CD4-positive, alpha-beta memory T cell (primary cell): ENCODE results near the gene TANGO2. TPM values are rescaled to one million over a fixed set of nuclear protein-coding genes. Genes with fewer than 3 reads are reported as not detected.

Experiments used
- CTCF ChIA-PET: fragments of 350-600 bp; sonication (Branson Sonifier 250); formaldehyde crosslinking; loops from one replicate; lab custom pipeline; 2021; ENCODE audit warnings: inconsistent platforms; ENCODE audit not compliant: partially characterized antibody; lab: Charles Lee
- POLR2A ChIA-PET: fragments of 350-600 bp; sonication (Branson Sonifier 250); formaldehyde crosslinking; loops from one replicate; lab custom pipeline; 2021; ENCODE audit not compliant: partially characterized antibody; lab: Charles Lee
- DNase-seq, 5 donors: peaks; one replicate each; pipeline versions ENCODE4 v3.0.0 to v3.0.0-alpha.2; 2020 to 2022; ENCODE audit warnings: mixed read lengths in 1 of 5
- H3K27ac ChIP-seq: one replicate; pipeline ENCODE4 v1.7.0; 2013; ENCODE audit warnings: low read depth, low read length
- H3K27me3 ChIP-seq: 2 replicates; pipeline ENCODE4 v1.7.0; 2013; ENCODE audit warnings: mild to moderate bottlenecking, low read length, moderate library complexity; ENCODE audit not compliant: insufficient read depth
- H3K36me3 ChIP-seq: 2 replicates; pipeline ENCODE4 v1.7.0; 2013; ENCODE audit warnings: mild to moderate bottlenecking, low read length, moderate library complexity; ENCODE audit not compliant: insufficient read depth
- H3K4me1 ChIP-seq: 2 replicates; pipeline ENCODE4 v1.7.0; 2013; ENCODE audit warnings: mild to moderate bottlenecking, low read length, moderate library complexity; ENCODE audit not compliant: insufficient read depth
- H3K4me3 ChIP-seq, 2 donors: one replicate each; pipeline ENCODE4 v1.7.0; 2013; ENCODE audit warnings: low read length in 2 of 2, mild to moderate bottlenecking in 1 of 2
- H3K9me3 ChIP-seq, 2 donors: one replicate each; pipeline ENCODE4 v1.7.0; 2013; ENCODE audit warnings: low read length in 2 of 2, control low read depth in 1 of 2; ENCODE audit not compliant: control insufficient read depth in 1 of 2
- H3K27ac Mint-ChIP-seq, 7 donors: one replicate each; pipeline ENCODE4 v1.8.0; 2020 to 2021; ENCODE audit warnings: mixed read lengths in 7 of 7, mild to moderate bottlenecking in 6 of 7, inconsistent platforms in 3 of 7, moderate library complexity in 3 of 7
- H3K27me3 Mint-ChIP-seq, 2 donors: one replicate each; pipeline ENCODE4 v1.8.0; 2020 to 2021; ENCODE audit warnings: mixed read lengths in 2 of 2
- H3K36me3 Mint-ChIP-seq, 2 donors: one replicate each; pipeline ENCODE4 v1.8.0; 2020 to 2021; ENCODE audit warnings: mixed read lengths in 2 of 2, inconsistent platforms in 1 of 2, mild to moderate bottlenecking in 1 of 2
- H3K4me1 Mint-ChIP-seq, 4 donors: one replicate each; pipeline ENCODE4 v1.8.0; 2020 to 2021; ENCODE audit warnings: mixed read lengths in 4 of 4, mild to moderate bottlenecking in 1 of 4
- H3K4me3 Mint-ChIP-seq, 8 donors: one replicate each; pipeline ENCODE4 v1.8.0; 2020 to 2021; ENCODE audit warnings: mixed read lengths in 8 of 8, mild to moderate bottlenecking in 7 of 8, moderate library complexity in 6 of 8, inconsistent platforms in 3 of 8
- H3K9me3 Mint-ChIP-seq, 8 donors: one replicate each; pipeline ENCODE4 v1.8.0; 2020 to 2021; ENCODE audit warnings: mixed read lengths in 8 of 8, mild to moderate bottlenecking in 5 of 8, inconsistent platforms in 3 of 8, moderate library complexity in 1 of 8
- intact Hi-C: fragments of 100-400 bp; cut with micrococcal nuclease; formaldehyde crosslinking; loops from one replicate; pipeline ENCODE4 v1.15.1; 2023
- polyA plus RNA-seq, 2 donors: library from polyadenylated mRNA; unstranded; fragments of 300-500 nt; fragmentation: Illumina TruSeq; gene quantifications; one replicate each; pipeline ENCODE4 v1.2.3, GENCODE V29; 2021
- total RNA-seq, 2 experiments: library from RNA; stranded (reverse); gene quantifications; one replicate each; pipeline ENCODE4 v1.2.3, GENCODE V29; 2021

Gene TANGO2
- total and polyA plus RNA-seq, 4 experiments from 2014 or later = 40.9 to 51.5 (median 47.3) TPM

DNA sequence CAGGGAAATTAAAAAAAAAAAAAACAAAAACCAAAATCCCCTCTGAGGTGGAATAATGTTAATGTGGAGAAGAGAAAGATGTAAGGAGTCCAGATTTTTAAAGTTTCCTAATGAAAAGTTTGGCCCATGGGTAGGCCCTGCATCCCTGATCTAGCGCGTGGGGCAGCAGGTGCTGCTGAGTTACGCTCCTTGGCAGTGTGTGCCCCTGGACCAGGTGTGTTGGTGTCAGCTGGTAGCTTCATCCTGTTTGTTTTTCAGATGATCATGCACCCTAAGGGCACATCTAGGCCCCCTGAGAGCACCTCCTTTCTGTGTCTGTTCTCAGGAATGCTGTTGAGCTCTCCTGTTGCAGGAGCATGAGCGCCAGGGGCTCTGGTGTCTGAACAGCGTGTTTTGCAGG is 65.9 kb downstream of the TANGO2 start:
- Mint-ChIP-seq H3K4me3 (no peak overlapping the region), H3K4me1 (peaks cover 26 to 60% (median 44%) of the 10 kb centered on the region in 4 donors), H3K27me3 (no peaks in the 10 kb centered on the region), H3K27ac (no peak overlapping the region), H3K36me3 (peaks cover 55 to 61% of the 10 kb centered on the region in 2 donors), H3K9me3 (no peaks in the 10 kb centered on the region)
- DNase-seq = no peak
- Histone ChIP-seq H3K4me3 (no peak overlapping the region), H3K27ac (no peak overlapping the region), H3K9me3 (no peaks in the 10 kb centered on the region), H3K27me3 (no peaks in the 10 kb centered on the region), H3K36me3 (peaks cover 62% of the 10 kb centered on the region), H3K4me1 (peaks cover 48% of the 10 kb centered on the region)
- ChIA-PET POLR2A (no interaction called here), CTCF (no interaction called here)
- intact Hi-C loops = no loop called here

DNA sequence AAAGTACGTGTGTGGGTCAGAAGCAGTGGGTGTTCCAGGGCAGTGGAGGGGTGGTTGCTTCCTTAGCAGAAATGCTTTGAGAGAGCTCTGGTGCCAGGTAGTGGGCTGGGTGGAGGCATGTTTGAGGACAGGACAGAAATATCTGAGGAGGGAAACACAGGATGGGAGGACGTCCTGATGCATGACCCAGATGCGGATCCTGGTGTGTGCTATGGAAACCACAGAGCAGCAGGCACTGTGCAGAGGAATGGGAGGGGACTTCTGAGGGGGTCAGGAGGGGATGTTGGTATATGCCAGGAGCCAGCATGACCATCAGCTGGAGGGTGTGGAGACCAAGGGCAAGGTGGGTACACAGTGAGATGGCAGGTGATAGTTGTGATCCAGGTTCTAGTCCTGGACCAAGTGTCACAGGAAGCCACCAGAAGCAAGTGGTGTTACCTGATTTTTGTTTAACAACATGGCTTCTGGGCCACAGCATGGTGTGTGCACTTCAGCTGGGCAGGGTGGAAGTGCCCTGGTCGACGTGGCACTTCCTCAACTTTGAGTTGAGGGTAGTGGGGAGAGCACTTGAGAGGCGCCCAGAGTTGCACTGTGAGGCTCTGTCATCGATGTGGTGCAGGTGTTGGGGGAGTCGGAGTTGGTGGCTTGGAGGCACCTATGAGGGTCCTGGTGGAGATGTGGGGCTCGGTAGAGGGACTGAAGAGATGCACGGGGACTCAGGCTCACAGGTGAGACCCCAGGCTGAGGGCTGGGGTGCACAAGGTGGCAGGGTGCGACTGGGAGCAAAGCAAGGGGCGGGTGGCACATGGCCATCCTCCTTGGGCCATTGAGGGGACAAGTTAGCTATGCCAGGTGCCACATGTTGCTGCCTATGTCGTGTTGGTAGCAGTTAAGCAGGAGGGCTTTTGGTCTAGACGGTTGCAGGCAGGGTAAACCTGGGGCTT is 66.7 kb downstream of the TANGO2 start:
- Histone ChIP-seq H3K4me3 (no peak overlapping the region), H3K27me3 (no peaks in the 10 kb centered on the region), H3K9me3 (no peaks in the 10 kb centered on the region), H3K36me3 (peaks cover 67% of the 10 kb centered on the region), H3K27ac (no peak overlapping the region), H3K4me1 (peaks cover 43% of the 10 kb centered on the region)
- DNase-seq = no peak
- Mint-ChIP-seq H3K27me3 (no peaks in the 10 kb centered on the region), H3K4me3 (peak overlapping the region in 2 of 8 donors; percentile 29 to 41), H3K9me3 (no peaks in the 10 kb centered on the region), H3K4me1 (peaks cover 24 to 55% (median 41%) of the 10 kb centered on the region in 4 donors), H3K36me3 (peaks cover 56 to 66% of the 10 kb centered on the region in 2 donors), H3K27ac (peak overlapping the region in 5 of 7 donors; percentile 5 to 56 (median 31))
- intact Hi-C loops = no loop called here
- CTCF ChIA-PET = no interaction called here
- POLR2A ChIA-PET = no interaction called here

DNA sequence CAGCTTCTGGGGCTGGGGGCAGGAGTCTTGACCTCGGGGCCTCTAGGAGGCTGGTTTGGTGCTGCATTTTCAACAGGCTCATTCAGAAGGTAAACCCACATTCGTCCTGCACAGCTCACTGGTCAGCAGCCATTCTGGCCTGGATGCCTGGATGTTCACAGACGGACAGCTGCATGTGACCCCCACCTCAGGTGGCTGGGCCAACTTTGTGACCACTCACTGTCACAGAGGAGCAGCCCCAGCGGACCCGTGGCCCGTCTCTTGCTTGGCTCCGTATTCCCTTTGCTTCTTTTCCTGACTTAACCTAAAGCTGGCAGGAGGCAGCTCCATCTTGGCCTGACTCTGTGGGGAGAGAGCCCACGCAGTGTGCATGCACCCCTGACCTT is 67.3 kb downstream of the TANGO2 start:
- Mint-ChIP-seq H3K27me3 (no peaks in the 10 kb centered on the region), H3K27ac (no peak overlapping the region), H3K4me3 (no peak overlapping the region), H3K4me1 (peaks cover 17 to 49% (median 35%) of the 10 kb centered on the region in 4 donors), H3K9me3 (no peaks in the 10 kb centered on the region), H3K36me3 (peaks cover 56 to 61% of the 10 kb centered on the region in 2 donors)
- H3K4me1 ChIP-seq = peaks cover 36% of the 10 kb centered on the region
- intact Hi-C loops = no loop called here
- no peaks in the 10 kb centered on the region for H3K9me3 ChIP-seq
- CTCF ChIA-PET = no interaction called here
- H3K27ac ChIP-seq = no peak overlapping the region
- H3K4me3 ChIP-seq = no peak overlapping the region
- H3K36me3 ChIP-seq = peaks cover 69% of the 10 kb centered on the region
- DNase-seq = no peak
- H3K27me3 ChIP-seq = no peaks in the 10 kb centered on the region
- POLR2A ChIA-PET = no interaction called here

DNA sequence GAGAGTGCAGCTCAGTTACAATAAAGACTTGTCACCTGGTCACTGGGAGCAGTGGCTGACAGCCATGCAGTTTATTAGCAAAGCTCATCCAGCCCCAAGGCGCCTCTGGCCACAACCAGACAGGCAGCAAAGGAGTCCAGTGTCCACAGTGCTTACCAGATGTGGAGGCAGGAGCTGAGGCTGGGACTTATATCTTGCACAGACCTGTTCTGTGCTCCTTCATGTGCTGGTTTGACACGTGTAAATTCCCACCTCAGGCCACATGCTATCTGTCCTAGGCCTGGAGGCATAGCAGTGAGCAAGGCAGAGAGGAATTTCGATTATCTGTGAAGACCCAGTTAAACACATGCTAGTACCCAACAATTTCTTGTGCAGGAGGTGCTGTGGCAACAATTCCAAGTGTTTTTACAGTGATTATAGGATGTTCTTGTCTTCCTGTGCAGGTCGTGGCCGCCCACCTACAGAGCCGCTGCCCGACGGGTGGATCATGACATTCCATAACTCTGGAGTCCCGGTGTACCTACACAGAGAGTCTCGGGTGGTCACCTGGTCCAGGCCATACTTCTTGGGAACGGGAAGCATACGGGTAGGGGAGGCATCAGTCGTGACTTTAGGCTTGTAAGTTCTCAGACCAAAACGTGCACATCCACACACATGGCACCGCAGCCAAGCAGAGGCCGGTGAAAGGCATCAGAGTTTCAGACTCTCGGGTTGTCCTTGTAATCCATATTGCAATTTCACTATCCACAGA is 68.5 kb downstream of the TANGO2 start:
- Histone ChIP-seq H3K27me3 (no peaks in the 10 kb centered on the region), H3K4me1 (peaks cover 25% of the 10 kb centered on the region), H3K4me3 (no peak overlapping the region), H3K9me3 (no peaks in the 10 kb centered on the region), H3K36me3 (peaks cover 79% of the 10 kb centered on the region), H3K27ac (no peak overlapping the region)
- Mint-ChIP-seq H3K4me3 (no peak overlapping the region), H3K4me1 (peaks cover 9 to 43% (median 29%) of the 10 kb centered on the region in 4 donors), H3K9me3 (no peaks in the 10 kb centered on the region), H3K27me3 (no peaks in the 10 kb centered on the region), H3K27ac (peak overlapping the region in 2 of 7 donors; percentile 36 to 72), H3K36me3 (peaks cover 60 to 69% of the 10 kb centered on the region in 2 donors)
- DNase-seq = no peak
- ChIA-PET CTCF (no interaction called here), POLR2A (interaction anchor here (1.2 kb wide), 1 partner anchor 68 kb away, joined by 4 read pairs; the partner anchor contains the start of gene TANGO2)
- intact Hi-C loops = no loop called here

DNA sequence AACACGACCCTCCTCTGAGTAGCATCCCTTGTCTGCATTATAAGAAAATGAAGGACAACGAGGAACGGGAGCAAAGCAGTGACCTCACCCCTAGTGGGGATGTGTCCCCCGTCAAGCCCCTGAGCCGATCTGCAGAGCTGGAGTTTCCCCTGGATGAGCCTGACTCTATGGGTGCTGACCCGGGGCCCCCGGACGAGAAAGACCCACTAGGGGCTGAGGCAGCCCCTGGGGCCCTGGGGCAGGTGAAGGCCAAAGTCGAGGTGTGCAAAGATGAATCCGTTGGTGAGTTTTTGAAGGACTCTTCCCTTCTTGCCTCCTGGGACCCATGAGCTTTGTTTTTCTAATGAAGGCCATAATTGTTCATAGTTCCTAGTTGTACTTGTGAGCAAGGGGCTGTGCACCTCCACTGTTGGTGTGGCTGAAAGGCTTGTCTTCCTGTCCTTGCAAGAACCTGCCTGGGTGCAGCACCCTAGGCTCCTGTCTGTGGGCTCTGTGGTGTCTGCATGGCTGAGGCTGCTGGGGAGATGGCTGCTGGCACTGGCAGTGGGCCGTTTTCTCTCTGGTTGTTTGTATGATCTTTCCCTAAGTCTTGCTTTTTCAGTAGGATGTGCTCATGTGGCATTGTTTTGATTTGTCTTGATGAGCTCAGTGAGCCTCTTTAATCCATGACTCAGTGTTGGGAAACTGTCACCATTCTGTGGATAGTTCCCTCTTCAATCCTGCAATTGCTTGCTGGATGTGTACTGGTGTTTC is 69.2 kb downstream of the TANGO2 start:
- POLR2A ChIA-PET = no interaction called here
- H3K27me3 Mint-ChIP-seq = no peaks in the 10 kb centered on the region
- no peak for DNase-seq
- peaks cover 87% of the 10 kb centered on the region for H3K36me3 ChIP-seq
- no peak overlapping the region for H3K4me3 ChIP-seq
- H3K27ac Mint-ChIP-seq = peak overlapping the region in 4 of 7 donors; percentile 16 to 83 (median 74)
- H3K36me3 Mint-ChIP-seq = peaks cover 61 to 70% of the 10 kb centered on the region in 2 donors
- peaks cover 17% of the 10 kb centered on the region for H3K4me1 ChIP-seq
- H3K27ac ChIP-seq = no peak overlapping the region
- intact Hi-C loops = no loop called here
- CTCF ChIA-PET = no interaction called here
- no peaks in the 10 kb centered on the region for H3K9me3 Mint-ChIP-seq
- H3K4me1 Mint-ChIP-seq = peaks cover 6 to 37% (median 24%) of the 10 kb centered on the region in 4 donors
- no peaks in the 10 kb centered on the region for H3K27me3 ChIP-seq
- no peaks in the 10 kb centered on the region for H3K9me3 ChIP-seq
- peak overlapping the region in 1 of 8 donors; percentile 61 for H3K4me3 Mint-ChIP-seq

DNA sequence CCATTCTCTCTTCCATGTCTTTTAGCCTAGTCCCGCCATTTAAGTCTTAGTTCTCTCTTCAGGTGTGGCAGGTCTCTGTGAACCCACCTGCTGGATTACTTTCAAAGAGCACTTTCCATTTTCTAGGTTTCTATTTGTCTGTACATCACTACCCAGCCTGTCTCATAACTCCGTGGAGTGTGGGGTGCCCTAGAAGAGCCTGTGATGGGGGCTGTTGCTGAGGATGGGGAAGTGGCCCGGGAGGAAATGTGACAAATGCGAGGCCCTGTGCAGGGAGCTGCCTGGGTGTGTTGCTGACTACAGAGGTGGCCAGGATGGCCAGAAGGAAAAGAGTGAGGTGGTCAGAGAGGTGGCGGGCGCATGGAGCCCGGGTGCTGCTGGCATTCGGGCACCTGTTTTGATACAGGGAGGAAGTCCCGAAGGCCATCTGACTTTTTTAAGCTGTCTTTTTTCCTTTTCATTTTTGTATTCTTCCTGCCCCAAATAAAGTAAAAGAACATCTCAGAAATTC is 69.9 kb downstream of the TANGO2 start:
- peaks cover 62 to 73% of the 10 kb centered on the region in 2 donors for H3K36me3 Mint-ChIP-seq
- Histone ChIP-seq H3K27ac (no peak overlapping the region), H3K36me3 (peaks cover 89% of the 10 kb centered on the region), H3K4me1 (peaks cover 17% of the 10 kb centered on the region), H3K27me3 (no peaks in the 10 kb centered on the region), H3K4me3 (no peak overlapping the region), H3K9me3 (no peaks in the 10 kb centered on the region)
- H3K9me3 Mint-ChIP-seq = no peaks in the 10 kb centered on the region
- peak overlapping the region in 4 of 8 donors; percentile 44 to 73 (median 51) for H3K4me3 Mint-ChIP-seq
- intact Hi-C loops = no loop called here
- ChIA-PET POLR2A (interaction anchor here (0.7 to 1.4 kb wide), 2 partner anchors 10 to 20 kb away, joined by 3 to 4 read pairs; no protein-coding TSS in a partner anchor), CTCF (no interaction called here)
- peak overlapping the region; percentile 16 to 83 (median 70) for H3K27ac Mint-ChIP-seq
- no peak for DNase-seq
- H3K27me3 Mint-ChIP-seq = no peaks in the 10 kb centered on the region
- peaks cover 6 to 37% (median 26%) of the 10 kb centered on the region in 4 donors for H3K4me1 Mint-ChIP-seq
